Measurements from ENCODE around the gene RAC3. TPM values are rescaled to one million over a fixed set of nuclear protein-coding genes. Genes with fewer than 3 reads are reported as not detected.
A peak's percentile ranks its signal among the peaks of the same experiment; 100 is the strongest.

RAC3 gene
- total and polyA plus RNA-seq, 9 of the 15 experiments (the other 6 are each of a cell fraction or from before 2014, with no cell fraction given), result 0.23 to 292 (median 118) TPM

DNA sequence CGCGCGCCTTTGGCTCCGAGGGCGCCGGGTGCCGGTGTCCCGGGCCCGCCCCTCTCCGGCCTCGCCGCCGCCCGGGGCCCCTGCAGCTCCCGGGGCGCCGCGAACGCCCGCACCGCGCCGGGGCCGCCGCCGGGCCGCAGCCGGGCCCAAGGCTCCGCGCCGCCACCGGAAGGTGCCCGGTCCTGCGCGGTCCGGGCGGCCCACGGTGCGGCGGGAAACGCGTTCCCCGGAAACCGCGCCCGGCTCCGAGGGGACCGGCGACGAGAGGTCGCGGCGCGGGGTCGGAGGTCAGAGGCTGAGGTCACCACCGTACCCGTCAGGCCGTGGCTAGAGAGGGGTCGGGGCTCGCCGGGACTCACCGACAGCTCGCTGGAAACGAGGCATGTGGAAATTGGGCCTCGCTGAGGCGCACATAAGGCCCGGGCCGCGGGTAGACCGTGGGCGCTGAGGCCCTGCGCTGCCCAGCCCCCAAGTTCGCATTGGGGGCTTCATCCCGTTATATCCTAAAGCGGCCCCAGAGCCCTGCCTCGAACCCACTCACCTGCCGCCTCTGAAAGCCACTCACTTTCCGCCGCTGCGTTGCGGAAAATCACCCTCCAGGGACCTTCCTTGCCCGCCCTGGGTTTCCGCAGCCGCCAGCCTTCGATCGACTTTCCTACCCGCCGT, 34.3 kb downstream of the RAC3 start, which contains the start of gene DUS1L (continued):
- no peak for TF ChIP-seq AFF1 (IDR thresholded peaks at IDR 0.05; ENCODE audit: low read depth in 1 of 2, partially characterized antibody in 2 of 2)
- TF ChIP-seq EHMT2 (IDR thresholded peaks at IDR 0.05), result no peak
- no peak for TF ChIP-seq ATF1 (CRISPR knock-in tag; IDR thresholded peaks at IDR 0.05)
- TF ChIP-seq ATF1 (tag; IDR thresholded peaks at IDR 0.05), result peak; percentile 66
- 0 out of 2 replicates have a peak, but pooled peaks have one; percentile 55 for TF ChIP-seq DIDO1 (tag; IDR thresholded peaks at IDR 0.05; ENCODE audit: low read depth)
- TF ChIP-seq NONO (IDR thresholded peaks at IDR 0.05; ENCODE audit: low read depth in 2 of 2, low read length in 1 of 2), result peak in 1 of 2 experiments; percentile 91; a peak in 2 of 4 replicates
- peak; percentile 97 for TF ChIP-seq ZBTB33 (CRISPR knock-in tag; IDR thresholded peaks at IDR 0.05)
- no peak for TF ChIP-seq MXI1 (IDR thresholded peaks at IDR 0.05; ENCODE audit: low read depth, low read length)
- no peak for TF ChIP-seq MED1 (CRISPR knock-in tag; IDR thresholded peaks at IDR 0.05; ENCODE audit: borderline replicate concordance)
- no peak for TF ChIP-seq CC2D1A (IDR thresholded peaks at IDR 0.05)
- TF ChIP-seq ATF3 (IDR thresholded peaks at IDR 0.05), result peak; percentile 67
- no peak; the same call in 1 of the 2 replicates for TF ChIP-seq ATF3 (CRISPR knock-in tag; conservative IDR thresholded peaks at IDR 0.05)
- TF ChIP-seq MITF (IDR thresholded peaks at IDR 0.05), result no peak
- no peak for TF ChIP-seq ZFP30 (CRISPR knock-in tag; IDR thresholded peaks at IDR 0.05; ENCODE audit: borderline replicate concordance)
- no peak for TF ChIP-seq CAMTA2 (CRISPR knock-in tag; conservative IDR thresholded peaks at IDR 0.05)
- TF ChIP-seq TRIM24 (IDR thresholded peaks at IDR 0.05), result peak in 1 of 2 experiments; percentile 99; a peak in 2 of 4 replicates
- no peak for TF ChIP-seq SRSF3 (IDR thresholded peaks at IDR 0.05; ENCODE audit: insufficient read depth, low read length)
- TF ChIP-seq ZNF764 (CRISPR knock-in tag; IDR thresholded peaks at IDR 0.05; ENCODE audit: low read depth), result no peak
- 0 out of 2 replicates have a peak, but pooled peaks have one; percentile 22 for TF ChIP-seq FOSL1 (tag; conservative IDR thresholded peaks at IDR 0.05)

Data from K562 (cell line).